Lower leg skin (tissue), 4 donors: Measurements from ENCODE around the gene CDON. TPM values are rescaled to one million over a fixed set of nuclear protein-coding genes. Genes with fewer than 3 reads are reported as not detected.
"Not testable (repeated sequence)": the region's sequence is repeated elsewhere in the genome, so short reads cannot be mapped to it uniquely, and the experiment has no call there.

Experiments used
- DNase-seq, 2 donors: peaks; one replicate each; pipeline ENCODE4 v3.0.0-alpha.2; 2019; ENCODE audit warnings: low spot score in 2 of 2
- H3K4me3 ChIP-seq: fragments of 200-600 bp; sonication (generic); 2 replicates; pipeline ENCODE4 v1.5.1; 2017; ENCODE audit warnings: mild to moderate bottlenecking, low read depth; ENCODE audit not compliant: poor library complexity, severe bottlenecking
- POLR2A ChIP-seq, 2 donors: fragments of 450-650 bp; IDR thresholded peaks; one replicate each; pipeline ENCODE4 v1.6.1; 2016 to 2017; ENCODE audit warnings: antibody characterized with exemption in 2 of 2, mild to moderate bottlenecking in 1 of 2, moderate library complexity in 1 of 2
- WGBS, 2 donors: methylation state at CpG; one replicate each; pipeline ENCODE4 v1.1.5; 2018; 5-methylcytosine and 5-hydroxymethylcytosine counted together
- intact Hi-C: fragments of 100-400 bp; cut with DNase I; formaldehyde crosslinking; loops from one replicate; pipeline ENCODE4 v1.15.0; 2023; ENCODE audit warnings: low total_unique reads
- total RNA-seq, 4 donors: library from RNA; depleted of rRNA; stranded (reverse); fragments of >200 nt; gene quantifications; one replicate each; pipeline ENCODE4 v1.1.0, GENCODE V29; 2016
- TF ChIP-seq, protein P1 (sequence below), 3 donors: fragments of 450-650 bp; IDR thresholded peaks; one replicate each; pipeline ENCODE4 v1.5.1; 2016; ENCODE audit warnings: antibody characterized with exemption in 3 of 3, mild to moderate bottlenecking in 3 of 3, moderate library complexity in 2 of 3

The CDON gene
- total RNA-seq, 4 donors from 2014 or later, result 12.3 to 21.0 (median 18.0) TPM

DNA sequence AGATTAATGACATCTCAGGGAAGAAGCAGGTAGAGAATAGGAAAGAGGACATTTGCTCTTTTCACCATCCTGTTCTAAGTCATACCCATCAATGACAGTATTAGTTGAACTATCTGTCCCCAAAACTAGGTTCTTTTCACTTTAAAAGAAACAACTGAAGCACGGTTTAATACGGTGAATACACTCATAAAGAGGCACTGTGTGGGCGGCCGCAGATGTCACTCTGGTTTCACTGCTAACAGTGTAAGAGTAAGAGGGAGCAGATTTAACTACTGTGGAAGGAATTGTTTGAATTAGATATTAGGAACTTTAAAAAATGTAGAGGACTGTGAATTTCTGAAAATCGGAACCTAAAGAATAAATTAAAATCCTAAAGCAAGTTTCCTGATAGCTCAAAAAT lies 67.4 kb downstream of the CDON start:
- H3K4me3 ChIP-seq, result no peak overlapping the region
- WGBS, 2 donors, result 65 to 72% methylated on average over 5 of the region's 5 CpGs
- TF ChIP-seq POLR2A (IDR thresholded peaks at IDR 0.05), result no peak
- TF ChIP-seq, protein P1, sequence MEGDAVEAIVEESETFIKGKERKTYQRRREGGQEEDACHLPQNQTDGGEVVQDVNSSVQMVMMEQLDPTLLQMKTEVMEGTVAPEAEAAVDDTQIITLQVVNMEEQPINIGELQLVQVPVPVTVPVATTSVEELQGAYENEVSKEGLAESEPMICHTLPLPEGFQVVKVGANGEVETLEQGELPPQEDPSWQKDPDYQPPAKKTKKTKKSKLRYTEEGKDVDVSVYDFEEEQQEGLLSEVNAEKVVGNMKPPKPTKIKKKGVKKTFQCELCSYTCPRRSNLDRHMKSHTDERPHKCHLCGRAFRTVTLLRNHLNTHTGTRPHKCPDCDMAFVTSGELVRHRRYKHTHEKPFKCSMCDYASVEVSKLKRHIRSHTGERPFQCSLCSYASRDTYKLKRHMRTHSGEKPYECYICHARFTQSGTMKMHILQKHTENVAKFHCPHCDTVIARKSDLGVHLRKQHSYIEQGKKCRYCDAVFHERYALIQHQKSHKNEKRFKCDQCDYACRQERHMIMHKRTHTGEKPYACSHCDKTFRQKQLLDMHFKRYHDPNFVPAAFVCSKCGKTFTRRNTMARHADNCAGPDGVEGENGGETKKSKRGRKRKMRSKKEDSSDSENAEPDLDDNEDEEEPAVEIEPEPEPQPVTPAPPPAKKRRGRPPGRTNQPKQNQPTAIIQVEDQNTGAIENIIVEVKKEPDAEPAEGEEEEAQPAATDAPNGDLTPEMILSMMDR (IDR thresholded peaks at IDR 0.05), result no peak
- no peak for DNase-seq
- intact Hi-C loops, result no loop called here

DNA sequence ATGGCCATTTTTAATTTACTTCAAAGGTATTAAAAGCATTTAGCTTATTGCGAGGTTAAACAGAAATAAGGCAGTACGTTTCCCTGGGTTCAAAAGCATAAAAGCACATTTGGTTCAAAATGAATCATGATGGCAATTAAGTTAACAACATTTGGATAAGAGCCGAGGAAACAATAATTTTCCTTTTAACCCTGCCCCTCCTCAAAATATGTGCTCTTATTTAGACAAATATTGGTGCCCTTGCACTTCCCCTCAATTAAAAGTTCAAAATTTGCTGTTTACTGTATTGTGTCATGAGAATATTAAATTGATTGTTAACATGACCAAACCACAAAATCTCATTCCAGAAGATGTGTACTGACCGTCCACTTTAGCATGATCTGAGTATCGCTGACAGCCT lies 68.2 kb downstream of the CDON start:
- intact Hi-C loops, result no loop called here
- no peak for DNase-seq
- H3K4me3 ChIP-seq, result no peak overlapping the region
- TF ChIP-seq, protein P1 (IDR thresholded peaks at IDR 0.05), result no peak
- TF ChIP-seq POLR2A (IDR thresholded peaks at IDR 0.05), result no peak
- WGBS, 2 donors, result 72 to 73% methylated on average over 5 of the region's 5 CpGs

DNA sequence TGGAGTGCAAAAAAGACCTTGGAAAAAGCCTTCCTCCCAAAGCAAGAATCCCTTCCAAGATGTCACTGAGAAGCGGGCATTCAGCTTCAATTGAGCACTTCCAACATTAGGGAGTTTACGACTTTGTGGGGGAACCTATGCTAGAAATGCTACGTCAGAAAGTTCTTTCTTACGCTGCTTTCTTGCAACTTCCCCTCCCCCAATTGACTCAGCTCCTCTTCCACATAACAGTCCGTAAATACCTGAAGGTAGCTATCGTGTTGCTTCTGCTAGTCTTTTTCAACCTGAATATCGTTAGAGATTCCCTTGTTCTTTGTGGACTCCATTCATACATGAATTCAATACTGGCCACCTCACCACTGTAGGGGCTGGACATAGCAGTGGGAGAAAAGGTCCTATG lies 69.8 kb downstream of the CDON start:
- intact Hi-C loops, result no loop called here
- WGBS, 2 donors, result 92% methylated on average over 7 of the region's 7 CpGs
- TF ChIP-seq, protein P1 (IDR thresholded peaks at IDR 0.05), result no peak
- no peak for TF ChIP-seq POLR2A (IDR thresholded peaks at IDR 0.05)
- no peak overlapping the region for H3K4me3 ChIP-seq
- no peak for DNase-seq

DNA sequence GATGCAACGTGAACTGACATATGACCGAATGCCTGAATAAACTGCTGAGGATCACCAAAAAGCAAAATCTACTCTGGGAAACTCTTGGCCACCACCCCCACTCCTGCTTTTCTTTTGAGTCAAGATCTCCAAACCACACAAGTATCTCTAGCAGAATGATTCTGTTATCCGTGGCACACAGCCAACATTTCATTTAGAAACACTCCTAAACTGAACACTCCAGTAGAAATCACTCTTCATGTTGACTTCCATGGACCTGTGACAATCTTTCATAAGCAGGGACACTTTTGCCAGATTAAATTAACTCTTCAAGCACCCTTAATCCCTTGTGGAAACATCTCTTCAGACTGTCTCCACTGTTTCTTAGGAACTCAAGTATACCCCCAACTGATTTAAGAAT lies 72.4 kb downstream of the CDON start:
- whole genome bisulfite sequencing, 2 donors, result 70% methylated on average over 3 of the region's 3 CpGs
- no peak overlapping the region for H3K4me3 ChIP-seq
- TF ChIP-seq, protein P1 (IDR thresholded peaks at IDR 0.05), result no peak
- no peak for TF ChIP-seq POLR2A (IDR thresholded peaks at IDR 0.05)
- peak in 1 of 2 donors; percentile 43 for DNase-seq
- intact Hi-C loops, result no loop called here

DNA sequence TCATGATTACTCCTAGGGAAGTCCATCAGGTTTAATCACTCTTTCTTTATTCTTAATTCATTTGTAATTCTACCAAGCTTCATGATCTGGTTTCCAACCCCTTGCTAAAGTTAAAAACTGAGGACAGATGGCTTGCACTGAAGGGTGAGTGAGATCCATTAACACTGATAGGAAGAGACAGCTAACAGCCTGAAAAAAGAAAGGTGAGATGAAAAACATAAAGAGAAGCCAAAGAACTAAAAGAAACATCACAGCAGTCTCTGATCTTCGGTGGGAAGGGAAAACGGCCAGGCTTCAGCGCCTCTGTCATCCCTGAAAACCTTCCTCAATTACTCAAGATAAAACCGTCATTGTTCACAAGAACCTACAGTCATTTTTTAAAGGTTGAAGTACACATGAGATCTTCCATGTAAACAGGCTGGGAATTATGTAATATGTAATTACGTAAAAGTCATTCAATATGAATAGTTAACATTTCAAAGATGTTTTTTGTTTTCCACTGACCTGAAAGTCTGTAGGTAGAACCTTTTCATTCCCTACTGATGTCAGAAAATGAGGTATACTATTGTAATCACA lies 75.5 kb downstream of the CDON start:
- no peak for DNase-seq
- TF ChIP-seq, protein P1 (IDR thresholded peaks at IDR 0.05), result no peak
- TF ChIP-seq POLR2A (IDR thresholded peaks at IDR 0.05), result no peak
- WGBS, 2 donors, result 70 to 80% methylated on average over 5 of the region's 5 CpGs
- no peak overlapping the region for H3K4me3 ChIP-seq
- intact Hi-C loops, result no loop called here

DNA sequence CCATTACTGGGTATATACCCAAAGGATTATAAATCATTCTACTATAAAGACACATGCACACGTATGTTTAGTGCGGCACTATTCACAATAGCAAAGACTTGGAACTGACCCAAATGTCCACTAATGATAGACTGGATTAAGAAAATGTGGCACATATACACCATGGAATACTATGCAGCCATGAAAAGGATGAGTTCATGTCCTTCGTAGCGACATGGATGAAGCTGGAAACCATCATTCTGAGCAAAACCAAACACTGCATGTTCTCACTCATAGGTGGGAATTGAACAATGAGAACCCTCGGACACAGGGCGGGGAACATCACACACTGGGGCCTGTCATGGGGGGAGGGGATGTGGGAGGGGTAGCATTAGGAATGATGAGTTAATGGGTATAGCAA lies 76.7 kb downstream of the CDON start:
- H3K4me3 ChIP-seq, DNase-seq, intact Hi-C loops: not testable (repeated sequence)
- WGBS, 2 donors, result 98% methylated on average over 6 of the region's 6 CpGs
